MG63 (cell line): ENCODE data around the gene PSMC2. TPM values are rescaled to one million over a fixed set of nuclear protein-coding genes. Genes with fewer than 3 reads are reported as not detected.

ENCODE experiments used
- DNase-seq: peaks from one replicate; pipeline ENCODE4 v3.0.0-alpha.2; 2020
- H3K27me3 ChIP-seq: fragments of 250-450 bp; sonication (Bioruptor Pico); 2 replicates; pipeline ENCODE4 v1.5.1; 2020; ENCODE audit warnings: mild to moderate bottlenecking, moderate library complexity
- H3K36me3 ChIP-seq: fragments of 250-450 bp; sonication (Bioruptor Pico); 2 replicates; pipeline ENCODE4 v1.5.1; 2020; ENCODE audit warnings: mild to moderate bottlenecking, moderate library complexity
- H3K4me3 ChIP-seq: fragments of 250-450 bp; sonication (Bioruptor Pico); 2 replicates; pipeline ENCODE4 v1.5.1; 2020; ENCODE audit warnings: mild to moderate bottlenecking, moderate library complexity
- H3K9me3 ChIP-seq: fragments of 250-450 bp; sonication (Bioruptor Pico); 2 replicates; pipeline ENCODE4 v1.5.1; 2020; ENCODE audit warnings: mild to moderate bottlenecking, moderate library complexity
- total RNA-seq: library from RNA; depleted of rRNA; stranded (reverse); fragments of >200 nt; shearing (Covaris generic); gene quantifications from 2 replicates; pipeline ENCODE4 v1.2.3, GENCODE V29; 2014; ENCODE audit warnings: low replicate concordance

The PSMC2 gene
- total RNA-seq, 1 experiment from 2014 or later: 252 TPM

DNA sequence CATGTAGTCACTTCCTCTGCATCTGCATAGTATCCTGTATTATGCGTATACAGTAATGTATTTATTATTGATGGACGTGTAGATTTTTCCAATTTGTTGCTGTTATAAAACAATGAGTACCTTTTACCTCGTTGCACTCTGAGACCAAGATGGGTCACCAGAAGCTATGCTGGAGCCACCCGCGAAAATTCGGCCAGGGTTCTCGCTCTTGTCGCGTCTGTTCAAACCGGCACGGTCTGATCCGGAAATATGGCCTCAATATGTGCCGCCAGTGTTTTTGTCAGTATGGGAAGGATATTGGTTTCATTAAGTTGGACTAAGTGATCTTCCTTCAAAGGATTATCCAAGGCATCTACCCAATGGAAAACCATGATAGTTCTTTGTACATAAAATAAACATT, 1.0 kb downstream of the PSMC2 start:
- peaks cover 18% of the 10 kb centered on the region for H3K36me3 ChIP-seq
- no peaks in the 10 kb centered on the region for H3K9me3 ChIP-seq
- H3K27me3 ChIP-seq: no peaks in the 10 kb centered on the region
- no peak for DNase-seq
- peak overlapping the region; percentile 68 for H3K4me3 ChIP-seq

DNA sequence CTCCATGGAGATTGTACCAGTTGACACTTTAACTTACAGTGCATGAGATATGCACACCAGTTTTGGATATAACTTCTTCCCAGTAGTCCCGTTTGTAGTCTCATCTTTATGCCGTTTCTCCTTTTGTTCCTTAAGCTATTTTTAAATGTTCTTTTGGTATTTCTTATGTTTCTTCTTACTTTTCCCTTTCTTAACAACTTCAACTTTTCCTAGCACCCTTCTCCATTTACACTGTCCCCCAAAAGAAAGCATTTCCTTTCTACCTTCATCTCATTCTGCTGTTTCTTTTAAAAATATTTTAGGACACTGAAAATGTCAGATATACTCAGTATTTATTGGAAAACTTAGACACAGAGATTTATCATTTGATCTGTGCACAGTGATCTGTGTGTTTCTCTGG, 1.5 kb downstream of the PSMC2 start:
- H3K4me3 ChIP-seq: peak overlapping the region; percentile 68
- H3K36me3 ChIP-seq: peaks cover 18% of the 10 kb centered on the region
- H3K27me3 ChIP-seq: no peaks in the 10 kb centered on the region
- DNase-seq: no peak
- no peaks in the 10 kb centered on the region for H3K9me3 ChIP-seq

DNA sequence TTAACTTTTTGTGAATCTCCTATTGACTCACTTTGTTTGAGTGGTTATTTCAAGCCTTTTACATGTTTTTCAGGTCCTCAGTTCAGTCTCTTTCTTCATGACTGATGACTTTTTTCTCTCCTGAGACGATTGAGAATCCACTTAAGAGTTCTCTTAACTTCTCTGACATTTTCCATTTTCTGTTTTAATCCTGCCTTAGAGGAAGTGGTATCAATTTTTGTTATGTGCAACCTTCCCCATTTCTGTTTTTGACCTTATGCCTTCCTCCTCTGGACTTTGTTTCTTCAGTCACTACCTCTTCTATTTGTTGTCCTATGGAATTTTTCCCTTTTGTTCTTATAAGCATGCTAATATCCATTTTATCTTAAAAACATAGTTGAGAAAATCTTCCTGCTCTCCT, 2.4 kb downstream of the PSMC2 start:
- no peaks in the 10 kb centered on the region for H3K9me3 ChIP-seq
- no peak overlapping the region; the same call in 1 of the 2 replicates for H3K4me3 ChIP-seq
- H3K36me3 ChIP-seq: peaks cover 19% of the 10 kb centered on the region
- no peaks in the 10 kb centered on the region for H3K27me3 ChIP-seq
- no peak for DNase-seq

DNA sequence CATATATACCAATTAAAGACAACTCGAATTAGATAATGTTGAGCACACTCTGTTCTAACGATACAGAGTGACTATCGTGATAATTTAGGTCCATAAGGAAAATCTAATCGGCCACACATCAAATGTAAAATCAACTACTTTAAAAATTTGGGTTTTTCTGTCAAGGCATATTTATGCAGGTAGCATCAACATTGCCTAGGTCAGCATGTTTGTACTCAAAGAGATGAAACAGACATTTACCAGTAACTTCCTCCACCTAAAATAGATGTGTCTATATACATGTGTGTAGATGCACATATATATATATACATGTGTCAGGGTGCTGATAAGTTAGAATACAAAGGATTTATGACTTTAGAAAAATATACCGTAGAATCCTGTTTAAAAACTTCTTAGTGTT, 22.0 kb downstream of the PSMC2 start:
- DNase-seq: no peak
- Histone ChIP-seq H3K36me3 (peaks cover 29% of the 10 kb centered on the region), H3K4me3 (no peak overlapping the region), H3K9me3 (no peaks in the 10 kb centered on the region), H3K27me3 (no peaks in the 10 kb centered on the region)

DNA sequence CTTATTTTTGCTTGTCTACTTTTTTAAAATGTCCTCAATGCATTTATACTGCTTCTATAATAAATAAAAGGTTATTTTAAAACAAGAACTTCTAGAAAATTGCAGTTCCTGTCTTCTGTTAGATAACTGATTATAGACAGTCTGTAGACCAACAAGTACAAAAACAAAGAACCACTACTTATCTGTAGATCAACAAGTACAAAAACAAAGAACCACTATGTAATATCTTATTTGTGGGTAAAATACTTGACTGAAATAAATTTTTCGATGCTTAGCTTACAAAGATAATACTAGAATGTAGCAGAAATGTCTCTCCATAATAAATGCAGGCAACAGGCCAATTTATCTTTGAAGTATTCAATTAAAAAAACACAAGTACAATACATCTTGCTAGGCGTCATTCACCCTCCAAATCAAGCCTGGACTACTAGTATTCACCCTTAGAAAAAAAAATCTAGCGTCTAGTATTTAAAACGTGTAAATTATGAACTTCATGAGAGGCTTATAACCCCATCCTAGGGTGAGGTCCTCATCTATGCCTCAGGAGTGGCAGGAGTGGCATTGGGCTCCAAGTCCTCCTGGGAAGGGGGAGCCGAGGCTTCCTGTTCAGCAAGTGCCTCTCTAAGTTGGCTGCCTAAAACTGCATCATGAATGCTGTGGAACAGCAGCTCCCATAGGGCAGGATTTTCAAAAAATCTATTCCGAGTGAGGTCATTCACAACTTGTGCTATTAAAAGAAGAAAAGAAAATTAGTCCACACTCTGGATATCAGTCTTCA, 26.6 kb downstream of the PSMC2 start:
- no peak for DNase-seq
- no peak overlapping the region for H3K4me3 ChIP-seq
- H3K36me3 ChIP-seq: peaks cover 2% of the 10 kb centered on the region
- H3K9me3 ChIP-seq: no peaks in the 10 kb centered on the region
- H3K27me3 ChIP-seq: no peaks in the 10 kb centered on the region

DNA sequence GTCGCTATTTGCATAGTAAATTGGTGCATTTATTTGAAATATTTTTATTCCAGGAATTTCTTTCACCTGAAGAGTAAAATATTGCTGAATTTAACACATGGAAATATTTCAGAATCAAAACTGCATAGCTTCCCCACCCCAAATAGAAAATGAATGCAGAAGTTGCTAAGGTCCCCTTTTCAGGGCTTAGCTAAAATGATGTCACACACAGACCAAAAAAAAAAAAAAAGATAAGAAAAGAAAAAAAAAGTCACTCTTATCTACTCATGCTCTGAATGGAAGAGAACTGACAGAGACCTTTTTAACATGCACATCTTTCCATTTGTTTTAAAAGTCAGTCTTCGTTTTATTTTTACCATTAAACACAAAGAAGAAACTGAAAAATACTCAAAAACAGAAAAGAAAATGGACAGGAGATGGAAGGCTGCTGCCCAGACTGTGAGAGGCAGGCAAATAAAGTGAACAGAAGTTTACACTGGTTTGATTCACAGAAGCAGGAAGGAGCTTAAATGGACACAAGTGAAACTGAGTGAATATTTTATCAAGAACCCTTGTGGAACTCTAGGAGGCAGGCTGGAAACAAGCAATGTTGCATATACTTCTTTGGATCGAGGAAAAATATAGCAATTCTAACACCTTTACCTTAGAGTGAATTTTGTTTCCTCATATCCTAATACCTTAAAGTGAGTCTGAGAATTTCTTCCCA, 32.0 kb downstream of the PSMC2 start:
- no peaks in the 10 kb centered on the region for H3K36me3 ChIP-seq
- DNase-seq: no peak
- H3K27me3 ChIP-seq: no peaks in the 10 kb centered on the region
- H3K4me3 ChIP-seq: no peak overlapping the region
- no peaks in the 10 kb centered on the region for H3K9me3 ChIP-seq

DNA sequence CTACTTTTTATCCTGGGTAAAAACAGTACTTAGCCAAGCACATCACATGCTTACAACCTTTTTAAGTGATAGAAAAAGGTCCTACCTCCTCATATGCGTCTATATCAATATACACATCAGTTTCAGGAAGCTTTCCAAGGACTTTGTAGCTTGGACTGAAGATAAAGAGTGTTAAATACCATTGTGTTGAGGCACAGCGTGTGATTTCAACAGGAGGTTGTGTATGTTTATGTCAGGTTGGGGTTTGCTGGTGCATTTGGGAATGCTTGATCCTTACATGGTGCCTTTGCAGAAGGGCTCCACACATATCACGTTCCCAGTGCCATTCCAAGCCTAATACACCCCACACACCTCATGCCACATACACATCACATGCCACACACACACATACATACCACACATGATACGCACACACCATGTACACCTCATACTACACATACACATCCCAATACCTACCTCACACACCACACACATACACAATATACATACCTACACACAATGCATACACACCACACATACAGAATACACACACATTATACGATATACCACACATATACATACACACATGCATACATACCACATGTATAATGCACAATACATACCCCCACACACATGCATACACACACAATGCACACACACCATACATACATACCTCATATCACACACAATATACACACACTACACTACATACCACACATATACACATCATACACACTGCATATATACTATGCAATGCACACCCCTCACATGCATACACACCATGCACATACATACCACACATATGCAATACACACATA, 33.1 kb downstream of the PSMC2 start:
- Histone ChIP-seq H3K27me3 (no peaks in the 10 kb centered on the region), H3K9me3 (no peaks in the 10 kb centered on the region), H3K36me3 (no peaks in the 10 kb centered on the region), H3K4me3 (no peak overlapping the region)
- peak; percentile 2 for DNase-seq

DNA sequence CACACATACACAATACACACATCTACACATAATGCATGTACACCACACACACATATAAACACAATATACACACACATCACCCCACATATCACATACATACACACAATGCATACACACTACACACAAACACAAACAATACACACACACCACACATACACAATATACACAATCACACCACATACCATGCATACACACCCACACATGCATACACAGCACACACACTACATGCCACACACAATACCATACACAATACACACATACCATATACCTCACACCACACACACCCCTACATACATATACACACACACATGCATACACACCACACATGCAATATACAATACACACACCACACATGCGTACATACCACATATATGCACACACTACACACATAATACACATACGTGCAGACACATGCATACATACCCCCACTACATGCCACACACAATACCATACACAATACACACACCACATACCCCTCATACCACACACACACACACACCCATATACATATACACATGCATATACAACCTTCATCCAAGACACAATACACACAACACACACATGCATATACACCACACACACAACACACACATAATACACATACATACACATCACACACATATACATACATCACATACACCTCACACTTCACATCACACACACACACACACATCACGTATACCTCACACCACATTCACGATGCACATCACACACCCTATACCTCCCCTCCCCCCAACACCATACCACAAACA, 34.0 kb downstream of the PSMC2 start:
- Histone ChIP-seq H3K36me3 (no peaks in the 10 kb centered on the region), H3K4me3 (no peak overlapping the region), H3K27me3 (no peaks in the 10 kb centered on the region), H3K9me3 (no peaks in the 10 kb centered on the region)
- DNase-seq: no peak

DNA sequence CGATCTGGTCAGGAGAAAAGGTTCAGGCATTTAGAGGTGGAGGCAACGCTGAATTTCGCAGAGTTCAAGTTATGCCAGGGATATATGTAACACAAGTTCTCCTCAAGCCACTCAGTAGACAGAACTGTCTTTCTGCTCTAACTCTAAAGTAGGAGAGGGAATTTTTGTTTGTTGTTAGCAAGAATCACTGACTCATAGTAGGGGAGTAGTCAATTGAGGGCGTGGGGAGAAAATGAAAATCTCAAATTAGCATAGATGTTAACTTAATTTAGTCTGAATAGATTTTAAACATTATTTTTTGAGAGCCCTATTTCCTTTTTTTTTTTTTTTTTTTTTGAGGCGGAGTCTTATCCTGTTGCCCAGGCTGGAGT, 34.6 kb downstream of the PSMC2 start:
- Histone ChIP-seq H3K36me3 (no peaks in the 10 kb centered on the region), H3K4me3 (no peak overlapping the region), H3K27me3 (no peaks in the 10 kb centered on the region), H3K9me3 (no peaks in the 10 kb centered on the region)
- DNase-seq: no peak

DNA sequence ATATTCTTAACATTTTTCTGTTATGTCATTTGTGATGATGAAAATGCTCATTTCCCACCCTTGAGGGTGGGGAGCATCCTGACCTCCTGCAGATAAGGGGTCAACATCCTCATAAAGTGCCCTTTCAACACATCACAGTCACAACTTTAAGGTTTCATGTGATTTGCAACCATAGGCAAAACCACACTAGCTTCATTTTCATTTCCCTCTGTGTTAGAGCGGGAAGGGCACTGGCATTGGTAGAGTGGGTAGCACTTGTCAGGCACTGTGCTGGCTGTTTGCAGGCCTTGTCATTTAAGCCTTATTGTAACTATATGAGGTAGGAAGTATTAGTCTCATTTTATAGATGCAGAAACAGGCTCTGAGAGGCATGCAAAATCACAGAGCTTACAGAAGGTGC, 39.8 kb downstream of the PSMC2 start:
- DNase-seq: no peak
- no peaks in the 10 kb centered on the region for H3K9me3 ChIP-seq

DNA sequence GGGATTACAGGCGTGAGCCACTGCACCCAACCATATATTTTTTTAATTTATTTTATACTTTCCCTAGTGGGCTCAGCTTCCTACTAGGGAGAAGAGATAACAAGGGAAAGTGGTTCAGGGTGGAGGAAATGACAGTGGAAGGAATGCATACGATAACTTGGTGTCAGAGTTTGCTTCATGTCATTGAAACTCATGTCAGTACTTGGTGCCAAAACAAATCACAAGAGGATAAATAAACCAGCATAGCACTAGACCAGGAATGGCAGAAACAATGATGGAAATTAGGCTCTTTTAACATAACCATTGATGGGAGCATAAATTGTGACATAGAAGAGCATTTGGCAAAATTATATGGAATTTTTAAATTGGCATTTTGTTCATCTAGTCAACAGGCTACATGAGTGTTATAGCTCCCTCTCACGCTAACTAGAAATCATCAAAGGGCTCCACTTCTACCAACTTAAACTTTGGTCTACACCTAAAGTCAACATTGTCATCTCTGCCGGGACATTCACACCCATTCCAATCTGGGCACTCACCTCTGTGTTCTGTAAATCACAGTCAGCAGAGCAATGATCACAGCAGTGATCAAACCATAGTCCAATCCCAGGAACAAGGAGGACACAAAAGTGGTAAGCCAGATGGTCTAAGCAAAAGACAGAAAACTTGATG, 41.2 kb downstream of the PSMC2 start:
- DNase-seq: no peak
- Histone ChIP-seq H3K9me3 (no peaks in the 10 kb centered on the region), H3K4me3 (no peak overlapping the region), H3K27me3 (no peaks in the 10 kb centered on the region), H3K36me3 (no peaks in the 10 kb centered on the region)

More for the DNA sequence above, 39.8 kb downstream of the PSMC2 start:
- no peaks in the 10 kb centered on the region for H3K36me3 ChIP-seq
- H3K27me3 ChIP-seq: no peaks in the 10 kb centered on the region
- H3K4me3 ChIP-seq: no peak overlapping the region

DNA sequence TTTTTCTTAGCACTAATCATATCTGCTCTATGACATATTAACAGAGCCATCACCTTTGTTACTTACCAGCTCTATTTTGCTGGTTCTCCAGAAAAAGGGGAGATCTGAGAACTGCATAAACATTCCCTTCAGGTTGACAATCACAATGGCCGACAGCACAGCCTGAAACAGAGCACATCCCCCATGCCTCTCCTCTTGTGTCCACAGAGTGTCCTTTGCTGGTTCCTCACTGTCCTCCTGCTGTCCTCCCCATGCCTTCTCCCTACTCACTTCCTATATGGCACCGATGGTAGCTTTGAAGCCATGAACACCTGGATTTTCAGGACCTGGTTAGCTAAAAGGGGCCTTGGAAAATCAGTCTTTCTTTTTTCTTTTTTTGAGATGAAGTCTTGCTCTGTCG, 41.8 kb downstream of the PSMC2 start:
- H3K36me3 ChIP-seq: no peaks in the 10 kb centered on the region
- no peak for DNase-seq
- H3K4me3 ChIP-seq: no peak overlapping the region
- no peaks in the 10 kb centered on the region for H3K27me3 ChIP-seq
- no peaks in the 10 kb centered on the region for H3K9me3 ChIP-seq

DNA sequence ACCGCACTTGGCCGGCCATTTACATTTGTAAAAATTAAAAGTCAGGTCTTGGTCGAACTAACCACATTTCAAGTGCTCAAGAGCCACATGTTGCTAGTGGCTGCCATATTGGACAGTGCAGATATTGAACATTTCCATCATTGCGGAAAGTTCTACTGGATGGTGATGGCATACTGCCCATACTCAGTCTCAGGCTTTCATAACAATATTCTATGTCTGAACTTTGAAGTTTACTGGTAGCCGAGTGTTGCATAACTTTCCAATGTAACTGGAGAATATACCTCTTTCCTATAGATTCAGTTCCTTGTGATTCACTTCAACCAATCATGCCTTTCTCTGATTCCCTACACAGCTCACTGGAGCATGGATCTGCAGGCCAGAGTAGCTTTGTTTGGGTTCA, 43.7 kb downstream of the PSMC2 start:
- Histone ChIP-seq H3K4me3 (no peak overlapping the region), H3K9me3 (no peaks in the 10 kb centered on the region), H3K27me3 (no peaks in the 10 kb centered on the region), H3K36me3 (no peaks in the 10 kb centered on the region)
- DNase-seq: no peak

DNA sequence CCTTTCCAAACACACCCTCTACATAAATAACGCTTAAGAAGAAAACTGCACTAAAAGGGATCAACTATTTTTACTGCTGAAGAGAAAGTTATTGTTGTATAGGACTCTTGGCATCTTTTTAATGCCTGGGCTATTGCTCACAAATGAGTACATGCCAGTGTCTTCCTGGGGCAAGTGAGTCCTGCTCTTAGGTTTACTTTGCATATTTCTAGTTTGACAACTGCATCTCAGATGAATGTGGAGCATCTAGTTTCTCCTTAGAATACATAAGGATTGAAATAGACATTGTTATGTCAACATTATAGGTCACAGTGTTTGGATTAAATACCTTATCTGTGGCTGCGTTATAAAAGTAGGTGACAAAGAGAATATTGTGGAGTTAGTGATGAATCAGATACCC, 44.5 kb downstream of the PSMC2 start:
- peak; percentile 1 for DNase-seq
- H3K27me3 ChIP-seq: no peaks in the 10 kb centered on the region
- no peaks in the 10 kb centered on the region for H3K36me3 ChIP-seq
- H3K4me3 ChIP-seq: no peak overlapping the region
- no peaks in the 10 kb centered on the region for H3K9me3 ChIP-seq

DNA sequence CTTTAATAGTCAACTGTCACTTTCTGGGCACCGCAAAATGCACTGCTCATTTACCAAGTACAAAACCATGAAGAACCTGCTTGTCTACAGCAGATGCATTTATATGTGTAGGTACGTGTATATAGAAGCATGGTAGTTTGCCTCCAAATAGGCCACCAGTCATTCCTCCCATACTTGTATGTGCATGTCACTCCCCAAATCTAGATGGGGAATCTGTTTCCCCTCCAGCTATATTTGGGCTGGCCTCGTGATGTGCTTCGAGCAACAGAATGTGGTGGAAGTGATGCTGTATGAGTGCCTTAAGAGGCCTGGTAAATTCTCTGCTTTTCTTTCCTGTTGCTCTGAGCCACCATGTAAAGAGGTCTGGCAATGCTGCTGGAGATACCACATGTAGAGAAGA, 47.1 kb downstream of the PSMC2 start:
- no peaks in the 10 kb centered on the region for H3K27me3 ChIP-seq
- H3K4me3 ChIP-seq: no peak overlapping the region
- no peaks in the 10 kb centered on the region for H3K9me3 ChIP-seq
- no peak for DNase-seq
- H3K36me3 ChIP-seq: no peaks in the 10 kb centered on the region

DNA sequence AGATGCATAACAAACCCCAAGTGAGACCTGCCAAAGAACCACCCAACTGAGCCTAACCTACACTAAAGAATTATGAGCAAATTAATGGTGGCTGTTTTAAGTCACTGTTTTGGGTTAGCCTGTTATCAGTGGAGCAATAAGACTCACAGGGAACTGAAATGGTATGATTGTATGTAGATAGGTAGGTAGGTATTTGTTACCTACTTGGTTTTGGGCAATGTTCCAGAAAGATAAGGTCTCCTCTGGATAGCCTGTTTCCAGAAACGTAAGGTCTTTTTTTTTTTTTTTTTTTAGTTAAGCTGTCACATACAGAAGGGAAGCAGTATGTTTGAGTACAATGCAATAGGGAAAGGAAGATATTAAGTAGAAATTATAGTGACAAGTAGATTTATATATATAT, 47.6 kb downstream of the PSMC2 start:
- H3K9me3 ChIP-seq: no peaks in the 10 kb centered on the region
- no peak overlapping the region for H3K4me3 ChIP-seq
- H3K27me3 ChIP-seq: no peaks in the 10 kb centered on the region
- DNase-seq: no peak
- H3K36me3 ChIP-seq: no peaks in the 10 kb centered on the region
